Peyer's patch (tissue), 4 donors: ENCODE measurements around the gene PMM1. TPM values are rescaled to one million over a fixed set of nuclear protein-coding genes. Genes with fewer than 3 reads are reported as not detected.

Experiments
- DNase-seq, 3 donors: peaks; one replicate each; pipeline ENCODE4 v3.0.0-alpha.2; 2017 to 2019
- H3K27ac ChIP-seq, 4 donors: fragments of 200-600 bp; sonication (generic); one replicate each; pipeline ENCODE4 v1.5.1; 2016 to 2019
- H3K27me3 ChIP-seq, 2 donors: fragments of 200-600 bp; sonication (generic); one replicate each; pipeline ENCODE4 v1.5.1; 2019
- H3K36me3 ChIP-seq, 3 donors: fragments of 200-600 bp; sonication (generic); one replicate each; pipeline ENCODE4 v1.5.1; 2016 to 2019
- H3K4me1 ChIP-seq, 4 donors: fragments of 200-600 bp; sonication (generic); one replicate each; pipeline ENCODE4 v1.5.1; 2016 to 2019
- H3K4me3 ChIP-seq, 4 donors: fragments of 200-600 bp; sonication (generic); 1 replicate in 3 of 4; 2 replicates in 1 of 4; pipeline ENCODE4 v1.5.1; 2016 to 2019; ENCODE audit warnings: mild to moderate bottlenecking in 1 of 4
- H3K9me3 ChIP-seq, 4 donors: fragments of 200-600 bp; sonication (generic); one replicate each; pipeline ENCODE4 v1.5.1; 2016 to 2019; ENCODE audit warnings: mild to moderate bottlenecking in 1 of 4
- POLR2A ChIP-seq, 2 donors: fragments of 450-650 bp; IDR thresholded peaks; one replicate each; pipeline ENCODE4 v1.5.1; 2017; ENCODE audit warnings: antibody characterized with exemption in 2 of 2, mild to moderate bottlenecking in 2 of 2, moderate library complexity in 2 of 2
- total RNA-seq, 4 donors: library from RNA; depleted of rRNA; stranded (reverse); fragments of >200 nt; gene quantifications; one replicate each; pipeline ENCODE4 v1.1.0, GENCODE V29; 2016
- TF ChIP-seq, protein P1 (sequence below), 6 experiments: fragments of 450-650 bp in 4 of 6; fragments of 200-600 bp in 2 of 6; sonication (generic) in 1 of 6; IDR thresholded peaks; one replicate each; pipeline ENCODE4 v1.5.1; 2017 to 2019; ENCODE audit warnings: antibody characterized with exemption in 6 of 6, mild to moderate bottlenecking in 3 of 6, moderate library complexity in 1 of 6

The PMM1 gene
- total RNA-seq, 4 donors from 2014 or later: 63.5 to 139 (median 101) TPM

DNA sequence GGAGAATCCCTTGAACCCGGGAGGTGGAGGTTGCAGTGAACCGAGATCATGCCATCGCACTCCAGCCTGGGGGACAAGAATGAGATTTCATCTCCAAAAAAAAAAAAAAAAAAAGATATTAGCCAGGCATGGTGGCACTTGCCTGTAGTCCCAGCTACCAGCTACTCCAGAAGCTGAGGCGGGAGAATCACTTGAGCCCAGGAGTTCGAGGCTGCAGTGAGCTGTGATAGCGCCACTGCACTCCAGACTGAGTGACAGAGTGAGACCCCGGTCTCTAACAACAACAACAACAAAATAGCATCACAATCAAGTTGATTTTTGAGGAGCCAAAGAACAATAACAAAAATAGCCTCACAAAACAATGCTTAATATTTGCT, 2.3 kb downstream of the PMM1 start:
- Histone ChIP-seq H3K27ac (peak overlapping the region in 3 of 4 donors; percentile 63 to 92 (median 86)), H3K4me3 (peak overlapping the region in 2 of 4 donors; percentile 10 to 21), H3K36me3 (peaks cover 0 to 40% (median 0%) of the 10 kb centered on the region in 3 donors), H3K27me3 (no peaks in the 10 kb centered on the region), H3K4me1 (peaks cover 0 to 11% (median 6%) of the 10 kb centered on the region in 4 donors), H3K9me3 (no peaks in the 10 kb centered on the region)
- TF ChIP-seq POLR2A (IDR thresholded peaks at IDR 0.05): no peak
- TF ChIP-seq, protein P1, sequence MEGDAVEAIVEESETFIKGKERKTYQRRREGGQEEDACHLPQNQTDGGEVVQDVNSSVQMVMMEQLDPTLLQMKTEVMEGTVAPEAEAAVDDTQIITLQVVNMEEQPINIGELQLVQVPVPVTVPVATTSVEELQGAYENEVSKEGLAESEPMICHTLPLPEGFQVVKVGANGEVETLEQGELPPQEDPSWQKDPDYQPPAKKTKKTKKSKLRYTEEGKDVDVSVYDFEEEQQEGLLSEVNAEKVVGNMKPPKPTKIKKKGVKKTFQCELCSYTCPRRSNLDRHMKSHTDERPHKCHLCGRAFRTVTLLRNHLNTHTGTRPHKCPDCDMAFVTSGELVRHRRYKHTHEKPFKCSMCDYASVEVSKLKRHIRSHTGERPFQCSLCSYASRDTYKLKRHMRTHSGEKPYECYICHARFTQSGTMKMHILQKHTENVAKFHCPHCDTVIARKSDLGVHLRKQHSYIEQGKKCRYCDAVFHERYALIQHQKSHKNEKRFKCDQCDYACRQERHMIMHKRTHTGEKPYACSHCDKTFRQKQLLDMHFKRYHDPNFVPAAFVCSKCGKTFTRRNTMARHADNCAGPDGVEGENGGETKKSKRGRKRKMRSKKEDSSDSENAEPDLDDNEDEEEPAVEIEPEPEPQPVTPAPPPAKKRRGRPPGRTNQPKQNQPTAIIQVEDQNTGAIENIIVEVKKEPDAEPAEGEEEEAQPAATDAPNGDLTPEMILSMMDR (IDR thresholded peaks at IDR 0.05): no peak
- DNase-seq: no peak

DNA sequence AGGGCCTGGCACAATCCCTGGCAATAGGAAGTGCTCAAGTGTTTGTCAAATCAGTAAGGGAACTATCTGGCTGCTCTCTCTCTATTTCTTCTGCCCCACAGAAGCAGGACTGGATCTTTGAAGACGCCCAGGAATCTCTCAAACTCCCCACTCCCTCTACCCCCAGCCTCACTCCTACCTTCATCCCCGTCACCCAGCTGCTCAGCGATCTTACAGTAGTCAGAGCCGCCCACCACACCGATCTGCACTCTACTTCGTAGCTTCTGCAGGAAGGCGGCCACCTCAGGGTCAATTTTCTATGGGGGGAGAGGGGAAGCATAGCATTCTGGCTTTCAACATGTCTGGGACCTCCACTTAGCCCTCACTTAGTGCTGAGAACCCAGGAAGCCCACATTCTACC, 3.7 kb downstream of the PMM1 start:
- Histone ChIP-seq H3K27me3 (no peaks in the 10 kb centered on the region), H3K27ac (no peak overlapping the region), H3K36me3 (peaks cover 0 to 54% (median 0%) of the 10 kb centered on the region in 3 donors), H3K4me1 (peaks cover 0 to 11% (median 6%) of the 10 kb centered on the region in 4 donors), H3K4me3 (no peak overlapping the region), H3K9me3 (no peaks in the 10 kb centered on the region)
- TF ChIP-seq POLR2A (IDR thresholded peaks at IDR 0.05): no peak
- TF ChIP-seq, protein P1 (IDR thresholded peaks at IDR 0.05): no peak
- DNase-seq: no peak

DNA sequence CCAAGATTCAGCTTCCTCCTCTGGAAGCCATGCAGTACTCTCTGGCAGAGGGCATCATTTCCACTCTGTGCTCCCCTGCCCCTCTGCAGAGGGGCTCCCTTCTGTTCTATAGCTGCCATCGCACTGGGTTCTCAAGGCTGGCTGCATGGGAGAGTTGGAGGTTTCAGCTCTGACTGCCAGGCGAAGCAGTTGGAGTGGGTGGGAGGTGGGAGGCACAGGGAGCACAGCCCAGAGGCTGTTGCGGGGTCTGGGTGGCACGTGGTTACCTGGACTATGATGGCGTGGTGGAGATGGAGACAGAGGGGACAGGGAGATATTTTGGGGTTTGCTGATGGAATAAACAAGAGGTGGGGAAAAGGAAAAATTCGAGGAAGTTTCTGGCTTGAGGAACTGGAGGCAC, 4.8 kb downstream of the PMM1 start:
- no peak for DNase-seq
- peaks cover 0 to 11% (median 6%) of the 10 kb centered on the region in 4 donors for H3K4me1 ChIP-seq

GRCh38 chr22:41582694-41583093, 6.9 kb downstream of the PMM1 start:
- Histone ChIP-seq H3K4me3 (no peak overlapping the region), H3K27ac (no peak overlapping the region), H3K27me3 (no peaks in the 10 kb centered on the region), H3K4me1 (no peaks in the 10 kb centered on the region), H3K9me3 (no peaks in the 10 kb centered on the region), H3K36me3 (peaks cover 0 to 84% (median 0%) of the 10 kb centered on the region in 3 donors)
- TF ChIP-seq POLR2A (IDR thresholded peaks at IDR 0.05): no peak
- TF ChIP-seq, protein P1 (IDR thresholded peaks at IDR 0.05): no peak
- DNase-seq: no peak

More for the DNA sequence above, 4.8 kb downstream of the PMM1 start:
- Histone ChIP-seq H3K27ac (no peak overlapping the region), H3K9me3 (no peaks in the 10 kb centered on the region), H3K27me3 (no peaks in the 10 kb centered on the region), H3K36me3 (peaks cover 0 to 62% (median 0%) of the 10 kb centered on the region in 3 donors), H3K4me3 (no peak overlapping the region)
- TF ChIP-seq, protein P1 (IDR thresholded peaks at IDR 0.05): no peak
- TF ChIP-seq POLR2A (IDR thresholded peaks at IDR 0.05): no peak

GRCh38 chr22:41579997-41580355, 9.7 kb downstream of the PMM1 start:
- H3K36me3 ChIP-seq: peaks cover 0 to 91% (median 0%) of the 10 kb centered on the region in 3 donors

More at GRCh38 chr22:41579997-41580355, 9.7 kb downstream of the PMM1 start:
- no peak overlapping the region for H3K27ac ChIP-seq
- H3K4me1 ChIP-seq: no peaks in the 10 kb centered on the region
- no peaks in the 10 kb centered on the region for H3K27me3 ChIP-seq
- H3K4me3 ChIP-seq: no peak overlapping the region
- no peak for DNase-seq
- TF ChIP-seq, protein P1 (IDR thresholded peaks at IDR 0.05): no peak
- TF ChIP-seq POLR2A (IDR thresholded peaks at IDR 0.05): no peak
- no peaks in the 10 kb centered on the region for H3K9me3 ChIP-seq
